ENCODE results near the gene DGLUCY.
"Not testable (repeated sequence)": the region's sequence is repeated elsewhere in the genome, so short reads cannot be mapped to it uniquely, and the experiment has no call there.

Gene DGLUCY

GRCh38 chr14:91175291-91176201 lies 61.7 kb downstream of the DGLUCY start:
- TF ChIP-seq, protein P1, sequence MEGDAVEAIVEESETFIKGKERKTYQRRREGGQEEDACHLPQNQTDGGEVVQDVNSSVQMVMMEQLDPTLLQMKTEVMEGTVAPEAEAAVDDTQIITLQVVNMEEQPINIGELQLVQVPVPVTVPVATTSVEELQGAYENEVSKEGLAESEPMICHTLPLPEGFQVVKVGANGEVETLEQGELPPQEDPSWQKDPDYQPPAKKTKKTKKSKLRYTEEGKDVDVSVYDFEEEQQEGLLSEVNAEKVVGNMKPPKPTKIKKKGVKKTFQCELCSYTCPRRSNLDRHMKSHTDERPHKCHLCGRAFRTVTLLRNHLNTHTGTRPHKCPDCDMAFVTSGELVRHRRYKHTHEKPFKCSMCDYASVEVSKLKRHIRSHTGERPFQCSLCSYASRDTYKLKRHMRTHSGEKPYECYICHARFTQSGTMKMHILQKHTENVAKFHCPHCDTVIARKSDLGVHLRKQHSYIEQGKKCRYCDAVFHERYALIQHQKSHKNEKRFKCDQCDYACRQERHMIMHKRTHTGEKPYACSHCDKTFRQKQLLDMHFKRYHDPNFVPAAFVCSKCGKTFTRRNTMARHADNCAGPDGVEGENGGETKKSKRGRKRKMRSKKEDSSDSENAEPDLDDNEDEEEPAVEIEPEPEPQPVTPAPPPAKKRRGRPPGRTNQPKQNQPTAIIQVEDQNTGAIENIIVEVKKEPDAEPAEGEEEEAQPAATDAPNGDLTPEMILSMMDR (IDR thresholded peaks at IDR 0.05; ENCODE audit: insufficient read depth, low read length, poor library complexity, severe bottlenecking): no peak
- H3K4me3 ChIP-seq (replicated peaks; ENCODE audit: low read depth, low read length): no peak overlapping the region
- no peaks in the 10 kb centered on the region for H3K27me3 ChIP-seq (replicated peaks; ENCODE audit: control insufficient read depth, insufficient read depth, low read length)
- peaks cover 23% of the 10 kb centered on the region for H3K36me3 ChIP-seq (ENCODE audit: control insufficient read depth, insufficient read depth, low read length)
- no peak for DNase-seq (ENCODE audit: extremely low read depth, insufficient read length)

DNA sequence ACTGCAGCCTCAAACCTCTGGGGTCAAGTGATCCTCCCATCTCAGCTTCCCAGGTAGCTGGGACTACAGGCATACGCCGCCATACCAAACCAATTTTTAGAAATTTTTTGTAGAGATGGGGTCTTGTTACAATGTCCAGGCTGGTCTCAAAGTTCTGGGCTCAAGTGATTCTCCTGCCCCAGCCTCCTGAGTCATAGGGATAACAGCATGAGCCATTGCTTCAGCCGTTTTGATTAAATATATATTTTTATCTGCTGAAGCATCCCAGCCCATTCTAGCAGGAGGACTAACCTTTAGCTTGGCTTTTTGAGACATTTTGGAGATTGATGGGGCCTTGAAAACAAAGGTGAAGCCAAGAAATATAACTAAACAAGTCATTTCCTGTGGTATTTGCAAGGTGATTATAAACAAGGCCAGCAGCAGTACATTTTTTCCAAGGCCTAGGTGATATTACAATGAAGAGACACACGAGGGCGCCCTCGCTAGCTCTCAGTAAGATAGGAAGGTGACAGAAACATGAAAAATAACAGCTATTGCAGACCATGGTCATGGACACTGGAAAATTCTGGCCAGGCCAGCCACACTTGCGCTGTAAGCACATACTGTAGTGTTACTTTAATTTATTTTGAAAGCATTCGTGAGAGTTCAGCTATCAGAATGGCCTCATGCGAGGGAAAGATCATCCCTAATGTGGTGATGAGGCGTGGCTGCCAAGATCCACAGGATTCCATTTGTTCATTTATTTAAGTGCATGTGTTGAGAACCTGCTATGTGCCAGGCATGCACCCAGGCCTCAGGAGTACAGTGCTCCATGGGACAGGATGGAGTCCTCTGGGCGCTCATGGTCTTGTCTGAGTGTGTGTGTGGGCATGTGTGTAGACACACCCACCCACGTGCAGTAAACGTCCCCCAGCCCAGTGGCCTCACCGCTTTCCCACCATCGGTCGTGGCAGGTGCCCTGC lies 63.5 kb downstream of the DGLUCY start:
- no peak overlapping the region for H3K4me3 ChIP-seq (replicated peaks; ENCODE audit: low read depth, low read length)
- DNase-seq (ENCODE audit: extremely low read depth, insufficient read length): no peak
- H3K27me3 ChIP-seq (replicated peaks; ENCODE audit: control insufficient read depth, insufficient read depth, low read length): no peaks in the 10 kb centered on the region
- peaks cover 19% of the 10 kb centered on the region for H3K36me3 ChIP-seq (ENCODE audit: control insufficient read depth, insufficient read depth, low read length)
- TF ChIP-seq, protein P1 (IDR thresholded peaks at IDR 0.05; ENCODE audit: insufficient read depth, low read length, poor library complexity, severe bottlenecking): peak; percentile 74

DNA sequence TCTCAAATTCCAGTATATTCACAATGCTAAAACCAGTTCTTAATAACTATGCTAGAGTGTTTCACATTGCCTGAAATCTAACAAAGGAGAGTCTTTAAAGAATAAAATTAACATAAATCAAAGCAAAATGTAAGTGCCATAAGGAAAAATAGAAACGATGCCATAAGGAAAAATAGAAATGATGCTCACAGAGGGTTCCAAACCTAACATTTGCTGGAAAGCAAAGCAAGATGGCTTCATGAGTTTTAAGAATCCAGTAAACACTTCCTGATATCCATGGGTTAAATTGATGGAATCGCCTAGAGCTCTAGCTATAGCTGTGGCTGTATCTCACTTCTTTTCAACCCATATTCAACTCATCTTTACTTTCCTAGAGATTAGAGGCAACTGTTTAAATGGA lies 66.7 kb downstream of the DGLUCY start:
- peaks cover 18% of the 10 kb centered on the region for H3K36me3 ChIP-seq (ENCODE audit: control insufficient read depth, insufficient read depth, low read length)
- TF ChIP-seq, protein P1 (IDR thresholded peaks at IDR 0.05; ENCODE audit: insufficient read depth, low read length, poor library complexity, severe bottlenecking): no peak
- DNase-seq (ENCODE audit: extremely low read depth, insufficient read length): no peak

GRCh38 chr14:91182753-91183152 lies 68.9 kb downstream of the DGLUCY start:
- not testable (repeated sequence) for DNase-seq (ENCODE audit: extremely low read depth, insufficient read length); H3K27me3 ChIP-seq (replicated peaks; ENCODE audit: control insufficient read depth, insufficient read depth, low read length); H3K4me3 ChIP-seq (replicated peaks; ENCODE audit: low read depth, low read length)
- peaks cover 21% of the 10 kb centered on the region for H3K36me3 ChIP-seq (ENCODE audit: control insufficient read depth, insufficient read depth, low read length)

More for the DNA sequence above, 66.7 kb downstream of the DGLUCY start:
- Histone ChIP-seq H3K27me3 (replicated peaks; ENCODE audit: control insufficient read depth, insufficient read depth, low read length) (no peaks in the 10 kb centered on the region), H3K4me3 (replicated peaks; ENCODE audit: low read depth, low read length) (no peak overlapping the region)

DNA sequence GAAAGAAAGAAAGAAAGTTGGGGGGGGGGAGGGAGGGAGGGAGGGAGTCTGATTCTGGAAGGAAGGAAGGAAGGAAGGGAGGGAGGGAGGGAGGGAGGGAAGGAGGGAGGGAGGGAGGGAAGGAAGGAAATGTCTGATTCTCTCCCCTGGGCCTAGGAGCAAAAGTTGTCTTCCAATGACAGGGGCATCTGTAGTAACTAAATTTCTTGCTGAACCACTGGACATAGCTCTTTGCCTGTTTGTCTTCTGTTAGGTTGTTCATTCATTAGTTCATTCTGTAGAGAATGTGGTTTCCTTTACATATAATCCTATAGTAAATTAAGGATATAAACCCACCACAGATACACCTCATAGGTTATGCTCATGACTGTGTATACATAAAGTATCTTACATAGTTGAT lies 70.7 kb downstream of the DGLUCY start:
- H3K36me3 ChIP-seq (ENCODE audit: control insufficient read depth, insufficient read depth, low read length): peaks cover 33% of the 10 kb centered on the region
- no peaks in the 10 kb centered on the region for H3K27me3 ChIP-seq (replicated peaks; ENCODE audit: control insufficient read depth, insufficient read depth, low read length)
- TF ChIP-seq, protein P1 (IDR thresholded peaks at IDR 0.05; ENCODE audit: insufficient read depth, low read length, poor library complexity, severe bottlenecking): no peak
- no peak overlapping the region for H3K4me3 ChIP-seq (replicated peaks; ENCODE audit: low read depth, low read length)
- no peak for DNase-seq (ENCODE audit: extremely low read depth, insufficient read length)

- DNase-seq (ENCODE audit: extremely low read depth, insufficient read length): no peak
- Histone ChIP-seq H3K4me3 (replicated peaks; ENCODE audit: low read depth, low read length) (no peak overlapping the region), H3K27me3 (replicated peaks; ENCODE audit: control insufficient read depth, insufficient read depth, low read length) (no peaks in the 10 kb centered on the region), H3K36me3 (ENCODE audit: control insufficient read depth, insufficient read depth, low read length) (peaks cover 39% of the 10 kb centered on the region)
- TF ChIP-seq, protein P1 (IDR thresholded peaks at IDR 0.05; ENCODE audit: insufficient read depth, low read length, poor library complexity, severe bottlenecking): no peak
Observed at GRCh38 chr14:91185721-91186120, 71.8 kb downstream of the DGLUCY start.

All from GM06990 (cell line).